ENCODE results near the gene SPINK6.

DNA sequence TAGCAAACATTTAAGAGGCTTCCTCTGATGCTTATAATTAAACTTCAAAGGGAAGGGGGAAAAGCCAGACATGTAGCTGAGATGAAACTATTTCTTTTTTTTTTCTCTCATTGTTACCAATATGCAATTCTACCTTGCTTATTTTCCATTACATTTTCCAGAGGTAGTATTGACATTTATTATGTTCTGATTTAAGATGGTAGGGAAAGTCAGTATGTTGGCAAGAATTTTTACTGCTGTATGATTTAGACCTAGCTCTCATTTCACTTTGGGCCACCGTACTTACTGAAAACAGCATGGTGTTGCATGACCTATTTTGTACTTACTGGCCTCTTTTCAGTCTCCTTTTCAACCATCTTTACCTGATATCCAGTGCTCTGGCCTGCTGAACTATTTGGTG is 9.6 kb upstream of the SPINK6 start:
- no peak for TF ChIP-seq CTCF (IDR thresholded peaks at IDR 0.05)
- no peak for TF ChIP-seq POLR2A (IDR thresholded peaks at IDR 0.05; ENCODE audit: low read depth)

All from esophagus muscularis mucosa (tissue), 3 donors.